ENCODE measurements around the gene PRRG4.
"Not testable (repeated sequence)": the region's sequence is repeated elsewhere in the genome, so short reads cannot be mapped to it uniquely, and the experiment has no call there.

Gene PRRG4

GRCh38 chr11:32831221-32831620 lies 1.5 kb downstream of the PRRG4 start:
- DNase-seq: no peak

DNA sequence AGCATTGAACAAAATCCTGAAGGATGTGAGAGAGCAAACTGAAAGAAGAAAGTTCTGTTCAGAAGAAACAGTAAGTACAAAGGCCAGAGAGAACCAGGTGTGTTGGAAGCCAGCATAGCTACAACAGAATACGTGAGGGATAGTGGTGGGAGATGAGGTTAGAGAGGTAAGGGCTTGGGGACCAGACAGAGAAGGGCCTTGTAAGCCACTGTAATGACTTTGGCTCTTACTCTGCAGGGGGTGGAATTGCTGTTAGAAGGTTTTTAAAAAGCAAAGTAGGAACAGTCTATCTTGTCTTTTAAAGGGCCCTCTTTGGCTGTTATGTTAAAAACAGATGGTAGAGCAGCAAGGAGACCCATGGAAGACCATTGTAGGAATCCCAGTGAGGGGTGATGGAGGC lies 4.2 kb downstream of the PRRG4 start:
- no peak for DNase-seq

- no peak for DNase-seq
These were observed 7.2 kb downstream of the PRRG4 start for GRCh38 chr11:32836946-32837345.

DNA sequence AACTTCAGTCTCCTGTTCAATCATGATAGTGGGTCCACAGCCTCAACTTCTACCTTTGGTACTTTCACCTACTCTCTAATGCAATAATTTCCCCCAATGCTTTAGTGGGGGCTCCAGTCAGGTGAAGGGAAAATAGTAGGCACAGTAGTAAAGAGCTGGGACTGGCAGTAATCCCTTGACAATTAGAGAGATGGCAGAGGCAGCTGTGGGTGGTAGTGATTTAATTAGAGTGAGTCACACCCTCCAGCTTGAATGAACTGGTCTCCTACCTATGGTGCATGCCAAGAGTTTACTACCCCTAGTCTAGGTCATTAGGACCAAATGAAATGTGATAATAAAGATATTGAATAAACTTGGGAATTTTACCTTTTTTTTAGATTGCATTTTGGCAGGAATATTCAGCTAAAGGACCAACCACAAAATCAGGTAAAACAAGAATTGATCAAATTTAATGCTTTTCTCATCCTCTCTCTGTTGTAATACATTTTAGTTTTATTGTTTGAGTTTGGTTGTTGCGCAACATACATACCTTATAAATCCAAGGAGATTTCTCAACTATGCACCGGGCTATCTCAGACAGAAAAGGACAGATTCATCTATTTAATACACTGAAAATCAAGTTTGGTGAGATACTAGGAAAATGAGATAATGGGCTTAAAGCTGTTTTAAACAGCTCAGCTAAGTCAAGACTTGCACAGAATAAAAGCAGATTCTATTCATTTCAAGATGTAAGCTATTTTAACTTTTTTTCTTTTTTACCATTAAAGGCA lies 9.0 kb downstream of the PRRG4 start:
- no peak for DNase-seq

DNA sequence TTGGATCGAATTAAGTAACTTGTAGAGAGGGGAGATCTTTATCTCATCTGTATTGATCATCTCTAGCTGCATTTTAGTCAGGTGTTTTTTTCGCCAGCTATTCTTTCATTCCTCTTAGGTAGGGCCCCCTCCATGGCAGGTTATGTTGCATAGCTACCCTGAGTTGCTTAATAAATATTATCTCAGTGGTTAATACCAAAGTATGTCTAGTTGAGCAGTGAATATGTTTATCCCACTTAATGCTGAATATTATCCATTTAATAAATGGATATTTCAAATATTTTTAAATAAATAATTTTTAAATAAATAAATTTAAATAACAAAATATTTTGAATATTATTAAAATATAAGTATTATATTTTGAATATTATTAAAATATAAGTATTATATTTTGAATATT lies 9.6 kb downstream of the PRRG4 start:
- no peak for DNase-seq

GRCh38 chr11:32840587-32840986 lies 10.9 kb downstream of the PRRG4 start:
- DNase-seq: no peak

DNA sequence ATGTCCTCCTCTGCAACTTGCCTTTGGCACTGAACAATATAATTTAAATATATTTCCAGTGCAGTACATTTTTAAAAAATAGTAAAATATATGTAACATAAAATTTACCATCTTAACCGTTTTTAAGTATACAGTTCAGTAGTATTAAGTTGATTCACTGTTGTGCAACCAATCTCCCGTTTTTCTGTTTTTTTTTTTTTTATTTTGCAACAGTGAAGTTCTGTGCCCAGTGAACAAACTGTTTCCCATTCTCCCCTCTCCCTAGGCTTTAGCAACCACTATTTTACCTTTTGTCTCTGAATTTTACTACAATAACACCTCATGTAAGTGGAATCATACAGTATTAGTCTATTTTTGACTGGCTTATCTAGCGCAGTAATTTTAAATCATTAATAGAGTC lies 13.8 kb downstream of the PRRG4 start:
- no peak for DNase-seq

DNA sequence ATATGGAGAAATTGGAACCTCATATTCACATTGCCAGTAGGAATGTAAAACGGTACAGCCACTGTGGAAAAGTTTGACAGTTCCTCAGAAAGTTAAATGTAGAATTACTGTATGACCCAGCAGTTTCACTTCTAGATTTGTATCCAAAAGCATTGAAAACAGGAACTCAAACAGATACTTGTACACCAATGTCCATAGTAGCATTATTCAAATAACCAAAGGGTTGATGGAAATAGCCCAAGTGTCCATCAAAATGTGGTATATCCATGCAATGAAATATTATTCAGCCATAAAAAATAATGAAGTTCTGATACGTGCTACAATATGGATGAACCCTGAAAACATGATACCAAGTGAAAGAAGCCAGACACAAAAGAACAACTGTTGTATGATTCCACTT lies 17.8 kb downstream of the PRRG4 start:
- DNase-seq: no peak

DNA sequence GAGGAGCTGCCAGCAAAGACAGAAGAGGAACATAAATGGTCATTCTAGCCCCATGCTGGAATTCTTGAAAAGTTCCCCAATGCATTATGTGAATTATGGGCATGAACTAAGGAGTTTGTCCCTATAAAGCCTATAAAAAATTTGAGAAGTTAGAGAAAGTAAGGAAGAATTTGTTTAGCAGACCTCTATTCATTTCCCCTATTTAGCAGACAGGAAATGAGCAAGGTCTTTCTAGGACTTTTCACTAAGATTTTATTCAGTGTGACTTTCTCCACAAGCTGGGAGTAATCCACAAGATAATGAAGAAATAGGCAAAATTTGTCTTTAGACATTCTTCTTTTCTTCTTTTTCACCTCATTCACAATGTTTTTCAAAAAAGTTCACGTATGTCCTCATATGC lies 20.0 kb downstream of the PRRG4 start:
- DNase-seq: no peak

- DNase-seq: no peak
These were observed 21.5 kb downstream of the PRRG4 start for GRCh38 chr11:32851251-32851650.

DNA sequence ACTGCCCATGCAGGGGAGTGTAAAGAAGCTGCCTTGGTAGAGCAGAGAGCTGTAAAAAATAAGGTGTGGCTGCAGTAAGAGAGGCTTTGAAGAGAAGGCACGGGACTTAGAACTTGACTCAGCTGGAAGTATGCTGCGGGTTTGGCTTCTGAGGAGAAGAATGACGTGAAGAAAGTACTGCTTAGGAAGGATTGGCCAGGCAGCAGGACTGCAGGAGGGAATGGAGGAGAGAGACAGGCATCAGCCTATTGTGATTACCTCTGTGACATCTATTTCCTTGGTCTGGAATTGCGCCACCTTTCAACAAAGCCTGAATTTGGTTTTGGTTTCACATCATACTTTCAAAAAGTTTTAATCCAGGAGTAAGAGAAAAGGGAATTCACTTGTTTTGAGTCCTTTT lies 22.5 kb downstream of the PRRG4 start:
- DNase-seq: no peak

- DNase-seq: no peak
These were observed 25.9 kb downstream of the PRRG4 start for GRCh38 chr11:32855601-32856000.

GRCh38 chr11:32858731-32859130 lies 29.0 kb downstream of the PRRG4 start:
- DNase-seq: no peak

DNA sequence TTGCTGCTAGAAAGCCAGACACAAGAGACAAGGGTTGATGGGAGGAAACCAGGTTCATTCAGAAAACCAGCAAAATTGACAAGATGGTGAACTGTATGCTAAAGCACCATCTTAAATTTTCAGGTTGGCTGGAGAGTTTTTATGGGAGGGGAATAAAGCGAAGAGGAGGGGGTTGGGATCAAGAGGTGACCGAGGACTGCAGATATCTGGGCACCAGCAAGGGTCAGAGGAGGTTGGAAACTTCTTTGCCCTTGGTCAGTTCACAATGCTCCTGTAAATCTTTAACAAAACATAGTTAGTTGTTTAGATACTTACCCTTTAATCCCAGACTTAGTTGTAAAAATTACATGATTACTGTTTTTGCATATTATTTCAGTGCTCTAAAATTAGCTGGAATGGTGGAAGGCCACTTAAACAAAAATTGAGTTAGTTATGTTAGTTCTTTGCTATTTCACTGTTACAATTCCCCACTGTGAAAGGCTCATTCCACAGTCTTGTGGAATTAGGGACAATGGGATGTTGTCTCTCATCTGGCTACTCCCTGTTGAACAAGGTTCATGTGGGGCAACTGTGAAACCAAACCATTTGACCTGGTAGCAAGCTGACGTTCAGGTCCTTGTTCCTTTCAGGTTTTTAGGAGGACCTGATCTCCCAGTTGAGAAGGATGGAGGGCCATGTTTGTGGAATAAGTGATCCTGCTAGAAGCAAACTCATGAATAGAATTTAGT lies 32.3 kb downstream of the PRRG4 start:
- no peak for DNase-seq

GRCh38 chr11:32864555-32864954 lies 34.8 kb downstream of the PRRG4 start:
- DNase-seq: no peak

DNA sequence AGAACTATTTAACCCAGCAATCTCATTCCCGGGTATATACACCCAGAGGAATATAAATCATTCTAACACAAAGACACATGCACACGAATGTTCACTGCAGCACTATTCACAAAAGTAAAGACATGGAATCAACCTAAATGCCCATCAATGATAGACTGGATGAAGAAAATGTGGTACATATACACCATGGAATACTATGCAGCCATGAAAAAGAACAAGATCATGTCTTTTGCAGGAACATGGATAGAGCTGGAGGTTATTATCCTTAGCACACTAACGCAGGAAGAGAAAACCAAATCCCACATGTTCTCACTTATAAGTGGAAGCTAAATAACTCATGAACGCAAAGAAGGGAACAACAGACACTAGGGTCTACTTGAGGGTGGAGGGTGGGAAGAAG lies 39.0 kb downstream of the PRRG4 start:
- not testable (repeated sequence) for DNase-seq

DNA sequence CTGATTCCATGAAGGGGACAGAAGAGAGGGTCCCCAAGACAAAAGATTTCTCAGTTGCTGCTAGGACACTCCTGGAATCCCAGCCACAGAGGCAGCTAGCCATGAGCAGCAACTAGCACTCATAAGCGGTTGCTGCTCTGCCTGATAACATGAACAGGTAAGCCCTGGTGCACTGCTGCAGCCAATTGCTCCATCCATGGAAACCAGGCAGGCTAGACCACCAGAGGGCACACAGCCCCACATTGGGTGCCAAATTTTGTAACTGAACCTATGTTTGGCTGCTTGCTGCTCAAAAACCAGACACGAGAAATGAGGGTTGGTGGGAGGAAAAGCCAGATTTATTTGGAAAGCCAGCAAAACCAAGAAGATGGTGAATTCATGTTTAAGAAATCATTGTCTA lies 40.9 kb downstream of the PRRG4 start:
- no peak for DNase-seq

- DNase-seq: no peak
These were observed 44.4 kb downstream of the PRRG4 start for GRCh38 chr11:32874132-32874531.

DNA sequence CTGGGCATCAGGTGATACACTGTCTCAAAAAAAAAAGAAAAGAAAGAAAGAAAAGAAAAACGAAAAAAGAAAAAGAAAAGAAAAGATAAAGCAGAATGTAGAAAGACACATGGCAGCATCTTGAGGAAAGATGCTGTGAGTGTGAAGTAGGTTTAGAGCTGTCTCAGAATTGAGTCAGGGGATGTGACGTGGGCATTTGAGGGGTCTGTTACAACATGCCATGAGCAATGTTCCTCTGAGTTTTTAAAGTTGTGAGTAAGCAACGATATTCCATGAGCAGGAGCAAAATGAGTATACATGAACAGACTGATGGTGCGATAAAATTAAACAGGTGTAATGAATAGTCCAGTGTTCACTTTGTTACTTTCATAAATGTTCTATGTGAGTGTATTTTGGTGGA lies 51.6 kb downstream of the PRRG4 start:
- no peak for DNase-seq

DNA sequence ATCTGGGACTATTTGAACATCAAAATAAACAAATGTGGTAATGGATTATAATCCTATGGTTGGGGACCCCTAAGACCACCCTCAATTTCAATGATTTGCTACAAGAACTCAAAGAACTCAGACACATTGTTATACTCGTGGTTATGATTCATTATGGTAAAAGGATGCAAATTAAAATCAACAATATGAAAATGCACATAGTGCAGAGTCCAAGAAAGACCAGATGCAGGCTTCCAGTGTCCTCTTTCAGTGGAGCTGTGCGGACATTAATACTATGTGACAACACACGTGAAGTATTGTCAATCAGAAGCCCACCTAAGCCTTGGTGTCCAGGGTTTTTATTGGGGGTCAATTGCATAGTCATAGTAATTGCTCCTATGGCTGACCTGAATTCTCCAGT lies 53.7 kb downstream of the PRRG4 start:
- DNase-seq: no peak

GRCh38 chr11:32884023-32884422 lies 54.3 kb downstream of the PRRG4 start:
- no peak for DNase-seq

- DNase-seq: no peak
These were observed 55.1 kb downstream of the PRRG4 start for GRCh38 chr11:32884770-32885384.

DNA sequence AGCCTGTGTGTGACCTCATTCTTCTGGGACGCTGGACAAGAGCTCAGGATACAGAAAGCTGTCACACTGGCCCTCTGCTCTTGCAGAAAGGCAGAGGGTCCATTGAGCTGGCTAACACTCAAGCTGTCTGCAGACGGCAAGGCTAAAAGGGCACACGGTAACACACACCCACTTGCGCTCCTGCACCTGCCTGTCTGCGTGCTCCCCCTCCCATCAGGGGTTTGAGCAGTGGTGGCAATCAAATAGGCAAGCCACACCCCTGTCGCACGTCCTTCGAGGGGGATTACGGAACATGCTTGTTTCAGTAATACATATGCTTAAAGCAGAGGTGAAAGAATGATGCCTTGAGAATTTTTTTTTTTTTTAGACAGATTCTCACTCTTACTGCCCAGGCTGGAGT lies 55.8 kb downstream of the PRRG4 start:
- DNase-seq: no peak

DNA sequence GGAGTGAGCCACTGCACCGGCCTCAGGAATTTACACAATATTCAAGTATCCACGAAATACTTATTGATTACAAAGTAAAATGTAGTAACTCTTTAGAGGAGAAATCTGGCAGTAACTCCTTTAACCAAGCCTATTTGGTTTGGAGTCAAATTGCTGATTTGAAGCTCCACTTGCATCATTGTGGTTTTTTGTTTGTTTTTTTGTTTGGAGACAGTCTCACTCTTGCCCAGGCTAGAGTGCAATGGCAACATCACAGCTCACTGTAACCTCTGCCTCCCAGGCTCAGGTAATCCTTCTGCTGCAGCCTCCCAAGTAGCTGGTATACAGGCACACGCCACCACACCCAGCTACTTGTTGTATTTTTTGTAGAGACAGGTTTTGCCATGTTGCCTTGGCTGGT lies 56.5 kb downstream of the PRRG4 start:
- no peak for DNase-seq
